ENCODE measurements around the gene NECAB3. TPM values are rescaled to one million over a fixed set of nuclear protein-coding genes. Genes with fewer than 3 reads are reported as not detected.
A peak's percentile ranks its signal among the peaks of the same experiment; 100 is the strongest.

NECAB3 gene
- total and polyA plus RNA-seq, 2 of the 13 experiments (the other 11 are each of a cell fraction or from before 2014, with no cell fraction given): 61.5 to 65.5 TPM

GRCh38 chr20:33654680-33655161, 19.5 kb downstream of the NECAB3 start (continued):
- TF ChIP-seq ZNF280D (CRISPR knock-in tag; IDR thresholded peaks at IDR 0.05) (no peak), RBM22 (optimal IDR thresholded peaks at IDR 0.05; ENCODE audit: low read length) (peak; percentile 82), ZNF776 (CRISPR knock-in tag; IDR thresholded peaks at IDR 0.05) (peak; percentile 68; the same call in 1 of the 2 replicates), PCBP1 (IDR thresholded peaks at IDR 0.05; ENCODE audit: borderline replicate concordance, low read depth, low read length) (0 out of 2 replicates have a peak, but pooled peaks have one; percentile 53), SP2 (CRISPR knock-in tag; IDR thresholded peaks at IDR 0.05) (0 out of 2 replicates have a peak, but pooled peaks have one; percentile 24), NFYB (CRISPR knock-in tag; IDR thresholded peaks at IDR 0.05) (no peak), ZNF484 (CRISPR knock-in tag; IDR thresholded peaks at IDR 0.05; ENCODE audit: borderline replicate concordance, low read depth) (no peak), ZNF329 (CRISPR knock-in tag; IDR thresholded peaks at IDR 0.05; ENCODE audit: low read depth) (0 out of 2 replicates have a peak, but pooled peaks have one; percentile 52), ZFP82 (CRISPR knock-in tag; IDR thresholded peaks at IDR 0.05; ENCODE audit: borderline replicate concordance) (no peak), POLR2G (IDR thresholded peaks at IDR 0.05; ENCODE audit: low read depth, low read length) (peak; percentile 57), ZNF558 (CRISPR knock-in tag; IDR thresholded peaks at IDR 0.05; ENCODE audit: borderline replicate concordance) (no peak), RAD21 (CRISPR knock-in tag; IDR thresholded peaks at IDR 0.05) (peak; percentile 10; the same call in 1 of the 2 replicates), ELF4 (CRISPR knock-in tag; IDR thresholded peaks at IDR 0.05; ENCODE audit: borderline replicate concordance) (no peak)
